ENCODE results near the gene PITPNM2. TPM values are rescaled to one million over a fixed set of nuclear protein-coding genes. Genes with fewer than 3 reads are reported as not detected.

PITPNM2 gene
- total RNA-seq, 4 donors from 2014 or later = 10.4 to 24.4 (median 13.3) TPM

DNA sequence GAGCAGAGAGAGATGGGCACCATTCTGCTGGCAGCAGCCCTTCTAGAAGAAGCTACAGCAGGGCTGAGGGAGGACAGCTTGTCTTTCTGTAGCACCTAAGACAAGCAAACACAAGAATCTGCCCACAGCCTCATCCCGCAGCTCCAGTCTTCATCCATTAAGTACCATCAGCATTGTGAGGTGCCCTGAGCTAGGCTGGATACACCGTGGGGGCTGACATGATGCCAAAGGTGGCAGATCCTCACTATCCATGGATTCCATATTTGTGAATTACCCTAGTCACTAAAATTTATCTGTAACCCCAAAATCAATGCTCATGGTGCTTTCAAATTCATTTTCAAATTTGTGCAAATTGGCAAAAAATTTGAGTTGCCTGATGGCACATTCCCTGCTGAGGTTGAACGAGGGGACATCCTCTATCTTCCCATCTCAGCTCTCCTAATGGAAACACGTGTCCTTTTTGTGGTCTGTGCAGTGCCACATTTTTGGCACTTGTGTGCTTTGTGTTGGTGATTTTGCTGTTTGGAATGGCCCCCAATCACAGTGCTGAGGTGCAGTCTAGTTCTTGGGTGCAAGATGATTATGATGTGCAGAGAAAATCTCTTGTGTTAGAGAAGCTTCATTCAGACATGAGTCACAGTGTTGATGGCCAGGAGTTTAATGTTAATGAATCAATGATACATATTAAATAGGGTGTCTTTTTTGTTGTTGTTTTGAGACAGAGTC, 7.0 kb downstream of the PITPNM2 start:
- WGBS = 88% methylated on average over 4 of the region's 4 CpGs
- peak overlapping the region; percentile 79 to 91 (median 88) for H3K27ac ChIP-seq (replicated peaks in 1 of 4)
- no peak overlapping the region for H3K4me3 ChIP-seq
- H3K9me3 ChIP-seq = no peaks in the 10 kb centered on the region
- DNase-seq (ENCODE audit: extremely low spot score) = no peak
- TF ChIP-seq POLR2A (IDR thresholded peaks at IDR 0.05; ENCODE audit: low read depth) (no peak), POLR2AphosphoS5 (IDR thresholded peaks at IDR 0.05) (no peak), EP300 (IDR thresholded peaks at IDR 0.05) (no peak)
- TF ChIP-seq, protein P1, sequence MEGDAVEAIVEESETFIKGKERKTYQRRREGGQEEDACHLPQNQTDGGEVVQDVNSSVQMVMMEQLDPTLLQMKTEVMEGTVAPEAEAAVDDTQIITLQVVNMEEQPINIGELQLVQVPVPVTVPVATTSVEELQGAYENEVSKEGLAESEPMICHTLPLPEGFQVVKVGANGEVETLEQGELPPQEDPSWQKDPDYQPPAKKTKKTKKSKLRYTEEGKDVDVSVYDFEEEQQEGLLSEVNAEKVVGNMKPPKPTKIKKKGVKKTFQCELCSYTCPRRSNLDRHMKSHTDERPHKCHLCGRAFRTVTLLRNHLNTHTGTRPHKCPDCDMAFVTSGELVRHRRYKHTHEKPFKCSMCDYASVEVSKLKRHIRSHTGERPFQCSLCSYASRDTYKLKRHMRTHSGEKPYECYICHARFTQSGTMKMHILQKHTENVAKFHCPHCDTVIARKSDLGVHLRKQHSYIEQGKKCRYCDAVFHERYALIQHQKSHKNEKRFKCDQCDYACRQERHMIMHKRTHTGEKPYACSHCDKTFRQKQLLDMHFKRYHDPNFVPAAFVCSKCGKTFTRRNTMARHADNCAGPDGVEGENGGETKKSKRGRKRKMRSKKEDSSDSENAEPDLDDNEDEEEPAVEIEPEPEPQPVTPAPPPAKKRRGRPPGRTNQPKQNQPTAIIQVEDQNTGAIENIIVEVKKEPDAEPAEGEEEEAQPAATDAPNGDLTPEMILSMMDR (IDR thresholded peaks at IDR 0.05) = no peak
- intact Hi-C loops (cut with DNase I) = no loop called here
- peaks cover 50 to 83% (median 65%) of the 10 kb centered on the region in 4 donors for H3K4me1 ChIP-seq
- no peaks in the 10 kb centered on the region for H3K36me3 ChIP-seq
- no peaks in the 10 kb centered on the region for H3K27me3 ChIP-seq

DNA sequence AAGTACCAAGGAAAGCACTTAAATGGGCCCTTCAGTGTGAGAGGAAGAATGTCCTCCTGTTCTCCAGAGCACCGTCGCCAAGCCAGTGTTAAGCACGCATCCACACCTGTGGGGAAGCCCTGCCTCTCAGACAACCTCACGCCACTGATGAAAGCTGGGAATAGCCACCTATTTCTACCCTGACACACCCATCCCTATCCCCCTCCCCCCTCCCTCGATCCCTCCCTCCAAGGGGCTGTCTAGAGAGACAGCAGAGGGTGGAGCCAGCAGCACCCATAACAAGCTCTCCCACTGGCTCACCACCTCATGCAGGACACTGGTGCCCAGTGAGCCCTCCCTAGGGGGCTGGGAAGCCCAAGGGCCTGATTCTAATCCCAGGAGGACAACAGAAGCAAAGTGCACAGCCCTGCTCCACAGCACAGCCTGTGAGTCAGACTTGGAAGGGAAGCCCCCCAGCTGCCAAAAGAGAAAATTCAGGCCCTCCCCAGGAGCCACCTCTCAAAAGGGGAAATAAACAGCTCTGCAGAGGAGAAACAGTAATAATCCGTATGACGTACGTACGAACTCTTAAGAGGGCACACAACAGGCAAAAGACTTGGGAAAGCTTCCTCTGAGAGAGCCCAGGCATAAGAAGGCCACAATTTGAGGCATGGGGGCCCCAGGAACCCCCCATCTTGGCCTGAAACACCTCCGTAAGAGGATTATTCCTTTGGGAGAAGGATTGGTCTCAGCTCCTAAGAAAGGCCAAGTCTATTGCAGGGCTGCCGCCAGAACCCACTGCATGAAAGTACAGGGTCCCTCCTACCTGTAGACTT, 7.8 kb downstream of the PITPNM2 start:
- intact Hi-C loops (cut with DNase I) = no loop called here
- Histone ChIP-seq H3K4me3 (no peak overlapping the region), H3K27me3 (no peaks in the 10 kb centered on the region), H3K4me1 (peaks cover 44 to 77% (median 62%) of the 10 kb centered on the region in 4 donors), H3K9me3 (no peaks in the 10 kb centered on the region), H3K36me3 (no peaks in the 10 kb centered on the region), H3K27ac (replicated peaks in 1 of 4) (peak overlapping the region; percentile 79 to 91 (median 88))
- DNase-seq (ENCODE audit: extremely low spot score) = no peak
- WGBS = 51% methylated on average over 10 of the region's 11 CpGs
- TF ChIP-seq, protein P1 (IDR thresholded peaks at IDR 0.05) = no peak
- peak; percentile 15 to 17 for TF ChIP-seq POLR2AphosphoS5 (IDR thresholded peaks at IDR 0.05)

DNA sequence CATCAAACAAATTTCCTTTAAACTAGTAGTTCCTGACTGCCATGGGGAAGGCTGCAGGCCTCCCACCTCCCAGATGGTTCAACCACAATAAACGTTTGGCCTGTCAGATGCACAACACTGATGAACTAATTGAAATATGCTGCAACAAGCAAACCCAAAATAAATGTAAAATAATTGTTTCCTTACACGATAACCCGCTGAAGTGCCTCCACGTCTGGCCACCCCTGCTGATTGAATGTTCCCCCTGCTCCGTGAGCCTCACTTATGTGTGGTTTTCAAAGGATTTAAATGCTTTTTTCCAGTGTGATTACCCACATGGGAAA, 8.4 kb downstream of the PITPNM2 start:
- no peaks in the 10 kb centered on the region for H3K36me3 ChIP-seq
- DNase-seq (ENCODE audit: extremely low spot score) = no peak
- no peaks in the 10 kb centered on the region for H3K27me3 ChIP-seq
- WGBS = 45% methylated on average over 5 of the region's 5 CpGs
- H3K4me1 ChIP-seq = peaks cover 44 to 71% (median 59%) of the 10 kb centered on the region in 4 donors
- no peak overlapping the region for H3K4me3 ChIP-seq
- intact Hi-C loops (cut with DNase I) = no loop called here
- peak overlapping the region; percentile 79 to 91 (median 88) for H3K27ac ChIP-seq (replicated peaks in 1 of 4)
- no peaks in the 10 kb centered on the region for H3K9me3 ChIP-seq
- TF ChIP-seq POLR2A (IDR thresholded peaks at IDR 0.05; ENCODE audit: low read depth) (no peak), EP300 (IDR thresholded peaks at IDR 0.05) (no peak), POLR2AphosphoS5 (IDR thresholded peaks at IDR 0.05) (no peak)
- TF ChIP-seq, protein P1 (IDR thresholded peaks at IDR 0.05) = no peak

DNA sequence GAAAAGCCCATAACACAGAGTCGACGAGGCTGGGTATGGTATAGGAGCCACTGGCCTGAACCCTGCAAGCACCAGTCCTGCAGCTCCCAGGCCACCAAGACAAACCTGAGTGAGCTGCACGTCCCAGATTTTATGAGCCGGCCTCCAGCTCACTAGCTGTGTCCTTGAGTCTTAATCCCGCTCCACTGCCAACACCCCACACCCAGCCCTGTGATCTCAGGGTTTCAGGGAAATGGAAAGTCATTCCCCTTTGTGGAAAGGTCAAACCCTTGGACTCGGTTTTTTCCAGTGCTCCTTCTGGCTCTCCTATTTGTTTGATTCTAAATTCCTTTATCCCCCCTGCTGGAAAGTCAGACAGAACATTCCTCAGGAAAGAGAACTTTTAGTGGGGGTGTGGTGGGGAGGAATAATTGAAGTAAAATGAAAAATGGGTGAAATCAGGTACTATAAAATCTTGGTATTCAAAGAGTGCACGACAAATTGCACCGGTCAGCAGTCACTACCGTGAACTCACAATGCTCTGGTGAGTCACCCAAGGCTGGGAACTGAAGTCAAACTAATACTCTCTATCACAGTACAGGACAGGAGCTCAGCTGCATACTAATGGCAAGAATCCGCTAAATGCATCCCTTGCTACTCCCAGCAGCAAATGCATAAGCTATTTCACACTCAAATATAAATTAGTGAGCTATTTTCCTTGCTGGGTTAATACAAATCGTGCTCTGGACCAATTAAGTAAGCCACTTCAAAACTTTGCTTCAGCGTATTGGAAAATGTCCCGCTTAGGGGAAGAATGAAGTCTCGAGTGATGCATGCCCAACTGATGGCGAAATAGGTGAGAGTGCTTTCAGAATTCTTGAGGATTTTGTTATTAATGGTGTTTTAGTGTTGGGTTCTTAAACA, 9.0 kb downstream of the PITPNM2 start:
- TF ChIP-seq POLR2AphosphoS5 (IDR thresholded peaks at IDR 0.05) = peak; percentile 53 to 54
- TF ChIP-seq POLR2A (IDR thresholded peaks at IDR 0.05; ENCODE audit: low read depth) = no peak
- TF ChIP-seq EP300 (IDR thresholded peaks at IDR 0.05) = peak; percentile 49
- TF ChIP-seq, protein P1 (IDR thresholded peaks at IDR 0.05) = no peak
- DNase-seq (ENCODE audit: extremely low spot score) = no peak
- no peaks in the 10 kb centered on the region for H3K9me3 ChIP-seq
- H3K27me3 ChIP-seq = no peaks in the 10 kb centered on the region
- WGBS = 35% methylated on average over 15 of the region's 15 CpGs
- peak overlapping the region; percentile 79 to 91 (median 88) for H3K27ac ChIP-seq (replicated peaks in 1 of 4)
- intact Hi-C loops (cut with DNase I) = no loop called here
- H3K4me1 ChIP-seq = peaks cover 44 to 69% (median 58%) of the 10 kb centered on the region in 4 donors
- peaks cover 0 to 4% (median 0%) of the 10 kb centered on the region in 4 donors for H3K36me3 ChIP-seq
- peak overlapping the region in 1 of 4 donors; percentile 6 for H3K4me3 ChIP-seq

Measured in esophagus muscularis mucosa (tissue), 4 donors.